Skeletal muscle satellite cell (primary cell): ENCODE results near the gene TMEM132D.

Experiments used
- H3K27me3 ChIP-seq: 2 replicates; pipeline ENCODE4 v1.7.0; 2013; ENCODE audit warnings: low read length; ENCODE audit not compliant: control insufficient read depth, insufficient read depth
- H3K36me3 ChIP-seq: 2 replicates; pipeline ENCODE4 v1.7.0; 2013; ENCODE audit warnings: mild to moderate bottlenecking, control low read depth, low read length; ENCODE audit not compliant: insufficient read depth
- H3K4me1 ChIP-seq: 2 replicates; pipeline ENCODE4 v1.7.0; 2013; ENCODE audit warnings: low read length; ENCODE audit not compliant: control insufficient read depth, insufficient read depth
- H3K4me2 ChIP-seq: 2 replicates; pipeline ENCODE4 v1.7.0; 2013; ENCODE audit warnings: mild to moderate bottlenecking, low read length
- H3K4me3 ChIP-seq: 2 replicates; pipeline ENCODE4 v1.7.0; 2013; ENCODE audit warnings: low read length
- H3K9ac ChIP-seq: 2 replicates; pipeline ENCODE4 v1.7.0; 2013; ENCODE audit warnings: mild to moderate bottlenecking, low read depth, low read length, moderate library complexity
- H3K9me3 ChIP-seq: replicated peaks from 2 replicates; pipeline ENCODE4 v1.7.0; 2013; ENCODE audit warnings: mild to moderate bottlenecking, control low read depth, low read length

Gene TMEM132D

GRCh38 chr12:129819391-129819790 lies 84.4 kb downstream of the TMEM132D start:
- no peak overlapping the region for H3K4me3 ChIP-seq
- H3K9me3 ChIP-seq: no peaks in the 10 kb centered on the region
- no peak overlapping the region for H3K9ac ChIP-seq
- H3K4me2 ChIP-seq: no peak overlapping the region
- no peaks in the 10 kb centered on the region for H3K36me3 ChIP-seq
- no peaks in the 10 kb centered on the region for H3K27me3 ChIP-seq
- no peaks in the 10 kb centered on the region for H3K4me1 ChIP-seq

DNA sequence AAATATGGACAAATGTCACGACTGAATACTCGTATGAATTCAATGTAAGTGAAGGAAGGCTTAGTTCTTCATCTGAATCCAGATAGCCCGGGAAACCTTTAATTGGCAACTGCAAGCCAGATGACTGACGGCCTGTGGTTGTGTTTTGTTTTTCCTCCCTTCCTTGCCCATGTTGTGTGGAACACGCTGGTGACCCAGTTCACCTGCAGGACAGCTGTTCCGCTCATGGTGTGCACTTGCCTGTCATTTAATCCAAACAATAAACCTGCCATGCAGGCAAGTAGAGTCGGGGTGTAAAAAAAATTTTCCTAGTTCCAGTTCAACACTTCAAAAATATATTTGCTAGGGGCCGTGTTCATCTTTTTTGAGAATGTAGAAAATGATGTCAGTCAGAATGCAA lies 88.0 kb downstream of the TMEM132D start:
- Histone ChIP-seq H3K9me3 (no peaks in the 10 kb centered on the region), H3K4me1 (no peaks in the 10 kb centered on the region), H3K36me3 (no peaks in the 10 kb centered on the region), H3K4me2 (no peak overlapping the region), H3K4me3 (no peak overlapping the region), H3K9ac (no peak overlapping the region), H3K27me3 (no peaks in the 10 kb centered on the region)

DNA sequence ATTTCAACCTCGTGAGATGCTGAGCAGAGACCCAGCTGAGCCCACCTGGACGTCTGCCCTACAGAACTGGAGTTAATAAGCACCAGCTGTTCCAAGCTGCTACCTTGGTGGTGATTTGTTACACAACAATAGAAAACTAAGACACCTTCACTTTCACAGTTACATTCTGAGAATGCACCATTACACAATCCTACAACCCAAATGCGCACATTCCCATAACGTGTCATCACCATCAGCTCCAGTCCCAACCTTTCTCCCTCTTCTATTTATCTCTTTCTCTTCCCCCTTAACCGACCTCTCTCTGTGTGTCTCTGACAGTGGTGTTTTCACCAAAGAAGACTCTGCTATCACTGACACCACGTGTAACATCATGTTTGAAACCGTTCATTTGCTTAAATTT lies 91.9 kb downstream of the TMEM132D start:
- no peaks in the 10 kb centered on the region for H3K27me3 ChIP-seq
- H3K4me3 ChIP-seq: no peak overlapping the region
- H3K4me2 ChIP-seq: no peak overlapping the region
- H3K36me3 ChIP-seq: no peaks in the 10 kb centered on the region
- no peaks in the 10 kb centered on the region for H3K4me1 ChIP-seq
- H3K9ac ChIP-seq: no peak overlapping the region
- H3K9me3 ChIP-seq: no peaks in the 10 kb centered on the region

DNA sequence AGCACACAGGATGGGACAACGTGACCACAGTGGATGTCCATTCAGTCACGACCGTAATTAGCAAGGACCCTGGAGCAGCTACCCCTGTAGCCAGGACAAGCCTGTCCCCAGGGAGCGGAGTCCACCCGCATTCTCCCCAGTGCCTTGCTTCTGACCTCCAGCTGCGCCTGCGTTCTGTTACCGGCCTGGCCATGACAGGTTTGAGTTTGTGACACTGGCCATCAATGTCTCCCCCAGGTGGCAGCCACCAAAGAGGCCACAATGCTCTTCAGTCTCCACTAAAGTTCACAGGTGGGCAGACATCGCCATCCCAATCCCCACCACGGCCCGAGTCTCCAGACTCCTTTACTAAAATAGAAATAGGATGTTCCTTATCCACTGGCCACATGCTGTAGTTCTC lies 96.7 kb downstream of the TMEM132D start:
- Histone ChIP-seq H3K36me3 (no peaks in the 10 kb centered on the region), H3K27me3 (no peaks in the 10 kb centered on the region), H3K4me3 (no peak overlapping the region), H3K9me3 (no peaks in the 10 kb centered on the region), H3K4me1 (no peaks in the 10 kb centered on the region), H3K4me2 (no peak overlapping the region), H3K9ac (no peak overlapping the region)

- Histone ChIP-seq H3K4me3 (no peak overlapping the region), H3K9ac (no peak overlapping the region), H3K9me3 (no peaks in the 10 kb centered on the region), H3K27me3 (no peaks in the 10 kb centered on the region), H3K36me3 (no peaks in the 10 kb centered on the region), H3K4me2 (peak overlapping the region; percentile 10), H3K4me1 (peaks cover 25% of the 10 kb centered on the region)
These were observed 112.4 kb downstream of the TMEM132D start for GRCh38 chr12:129791396-129791795.

DNA sequence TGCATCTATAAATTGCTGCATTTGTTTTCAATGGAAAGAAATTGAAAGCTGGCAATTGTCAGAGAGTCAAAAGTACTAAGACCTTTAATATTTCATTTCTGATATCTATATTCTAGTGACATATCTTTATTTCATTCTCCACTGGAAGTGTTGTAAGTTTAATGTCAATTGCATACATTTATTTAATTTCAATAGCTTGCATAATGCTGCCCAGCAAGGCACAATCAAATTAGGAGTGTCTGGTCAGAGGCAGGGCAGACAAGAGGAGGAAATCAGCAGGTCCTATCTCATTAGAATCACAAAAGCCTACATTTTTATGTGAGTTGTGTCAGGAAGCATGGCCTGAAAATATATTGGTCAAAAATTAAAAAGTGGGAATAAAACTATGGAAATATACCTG lies 112.9 kb downstream of the TMEM132D start:
- H3K4me3 ChIP-seq: no peak overlapping the region

GRCh38 chr12:129790331-129790730 lies 113.5 kb downstream of the TMEM132D start:
- H3K9me3 ChIP-seq: no peaks in the 10 kb centered on the region
- H3K4me1 ChIP-seq: peaks cover 25% of the 10 kb centered on the region
- no peak overlapping the region for H3K4me2 ChIP-seq
- H3K36me3 ChIP-seq: no peaks in the 10 kb centered on the region
- no peak overlapping the region for H3K9ac ChIP-seq
- H3K27me3 ChIP-seq: no peaks in the 10 kb centered on the region
- H3K4me3 ChIP-seq: no peak overlapping the region

More for the DNA sequence above, 112.9 kb downstream of the TMEM132D start:
- Histone ChIP-seq H3K27me3 (no peaks in the 10 kb centered on the region), H3K4me1 (peaks cover 25% of the 10 kb centered on the region), H3K9me3 (no peaks in the 10 kb centered on the region), H3K4me2 (no peak overlapping the region), H3K9ac (no peak overlapping the region), H3K36me3 (no peaks in the 10 kb centered on the region)

DNA sequence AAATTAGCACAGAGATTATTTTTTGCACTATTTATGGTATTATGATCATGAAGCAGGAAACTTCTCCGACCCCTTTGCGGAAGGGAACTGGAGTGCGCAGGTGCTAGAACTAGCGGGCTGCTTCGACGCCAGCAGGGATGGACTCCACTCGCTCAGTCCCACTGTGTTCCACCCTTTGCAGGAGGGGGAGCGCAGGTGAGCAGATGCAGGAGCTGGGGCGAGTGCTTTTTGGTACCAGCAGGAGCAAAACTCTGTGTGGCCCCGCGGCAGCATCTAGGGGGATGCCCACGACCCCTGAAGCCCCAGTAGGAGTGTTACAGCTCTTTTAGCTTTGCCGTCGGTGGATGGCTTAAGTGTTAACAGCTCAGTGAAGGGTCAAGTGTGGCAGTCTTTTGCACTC lies 113.9 kb downstream of the TMEM132D start:
- Histone ChIP-seq H3K36me3 (no peaks in the 10 kb centered on the region), H3K9me3 (no peaks in the 10 kb centered on the region), H3K4me1 (peaks cover 25% of the 10 kb centered on the region), H3K27me3 (no peaks in the 10 kb centered on the region), H3K4me3 (no peak overlapping the region), H3K4me2 (no peak overlapping the region), H3K9ac (no peak overlapping the region)

- Histone ChIP-seq H3K9ac (no peak overlapping the region), H3K4me1 (peaks cover 25% of the 10 kb centered on the region), H3K9me3 (no peaks in the 10 kb centered on the region), H3K4me3 (no peak overlapping the region), H3K27me3 (no peaks in the 10 kb centered on the region), H3K4me2 (peak overlapping the region; percentile 49), H3K36me3 (no peaks in the 10 kb centered on the region)
These were observed 115.2 kb downstream of the TMEM132D start for GRCh38 chr12:129788506-129789084.

DNA sequence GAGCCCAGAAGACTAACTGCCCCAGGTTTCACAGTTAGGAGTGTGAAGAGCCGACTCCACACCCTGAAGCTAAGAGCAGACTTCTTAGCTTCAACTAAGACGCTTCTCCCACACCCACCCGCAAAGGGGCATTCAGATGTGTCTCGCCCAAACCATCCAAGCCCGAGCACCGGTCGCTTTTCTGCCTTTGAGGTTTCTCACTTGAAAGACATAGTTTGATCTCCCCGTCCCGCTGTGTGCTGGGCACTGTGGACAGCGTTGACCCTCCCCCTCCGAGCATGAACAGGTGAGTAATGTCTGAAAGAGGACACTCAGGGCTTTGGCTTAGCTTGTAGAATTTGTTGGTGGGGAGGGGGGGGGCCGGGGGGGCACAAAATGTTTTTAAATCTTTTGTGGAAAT lies 123.8 kb downstream of the TMEM132D start:
- Histone ChIP-seq H3K4me3 (no peak overlapping the region), H3K36me3 (no peaks in the 10 kb centered on the region), H3K27me3 (no peaks in the 10 kb centered on the region), H3K9me3 (no peaks in the 10 kb centered on the region), H3K4me1 (peaks cover 3% of the 10 kb centered on the region), H3K4me2 (no peak overlapping the region), H3K9ac (no peak overlapping the region)

- H3K36me3 ChIP-seq: no peaks in the 10 kb centered on the region
- H3K4me1 ChIP-seq: peaks cover 3% of the 10 kb centered on the region
- H3K9me3 ChIP-seq: no peaks in the 10 kb centered on the region
- no peak overlapping the region for H3K4me2 ChIP-seq
- no peaks in the 10 kb centered on the region for H3K27me3 ChIP-seq
- no peak overlapping the region for H3K4me3 ChIP-seq
- H3K9ac ChIP-seq: no peak overlapping the region
These were observed 124.8 kb downstream of the TMEM132D start for GRCh38 chr12:129779033-129779432.

DNA sequence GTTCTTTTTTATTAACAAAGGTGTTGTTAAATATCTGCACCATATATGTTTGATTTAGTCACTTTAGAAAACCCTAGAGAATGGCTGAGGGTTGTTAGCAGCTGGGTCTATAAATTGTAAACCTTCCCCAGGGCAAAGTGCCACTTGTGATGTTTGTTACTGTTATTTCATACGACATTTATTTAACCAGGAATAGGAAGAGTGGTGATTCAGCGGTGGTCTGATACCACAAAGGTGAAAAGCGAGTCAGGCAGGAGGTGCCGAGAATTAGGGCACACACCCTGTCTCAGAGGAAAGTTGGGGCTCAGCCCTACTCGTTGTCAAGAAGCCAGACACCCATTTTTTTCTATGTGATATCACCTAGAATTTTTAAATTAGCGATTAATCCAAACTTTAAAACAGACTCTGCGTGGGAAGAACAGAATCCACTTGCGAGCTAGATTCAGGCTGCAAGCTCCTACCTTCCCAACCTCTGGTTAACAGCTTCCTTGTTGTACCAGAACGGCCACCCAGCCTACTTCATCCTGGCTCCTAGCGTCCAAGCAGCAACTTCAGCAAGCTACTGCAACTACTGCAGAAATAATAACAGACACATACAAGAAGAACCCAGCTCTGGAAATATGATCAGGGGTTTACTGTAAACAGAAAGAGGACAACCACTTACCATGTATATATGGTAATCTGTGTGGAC lies 126.7 kb downstream of the TMEM132D start:
- Histone ChIP-seq H3K4me2 (no peak overlapping the region), H3K4me3 (no peak overlapping the region), H3K9ac (no peak overlapping the region), H3K27me3 (no peaks in the 10 kb centered on the region), H3K9me3 (no peaks in the 10 kb centered on the region), H3K4me1 (peaks cover 9% of the 10 kb centered on the region), H3K36me3 (no peaks in the 10 kb centered on the region)
